Ishikawa (cell line): ENCODE measurements around the gene RIC1.

ENCODE experiments used
- EP300 ChIP-seq: IDR thresholded peaks from 2 replicates; pipeline ENCODE4 v1.6.1; 2012; ENCODE audit warnings: borderline replicate concordance
- RAD21 ChIP-seq: IDR thresholded peaks from 2 replicates; pipeline ENCODE4 v1.6.1; 2012; ENCODE audit warnings: low read depth
- TCF12 ChIP-seq: IDR thresholded peaks from 2 replicates; pipeline ENCODE4 v1.6.1; 2012; ENCODE audit warnings: low read depth
- TEAD4 ChIP-seq: IDR thresholded peaks from 2 replicates; pipeline ENCODE4 v1.6.1; 2012
- YY1 ChIP-seq: IDR thresholded peaks from 2 replicates; pipeline ENCODE4 v1.6.1; 2012; ENCODE audit warnings: low read depth
- TF ChIP-seq, protein P1 (sequence below): IDR thresholded peaks from 2 replicates; pipeline ENCODE4 v1.6.1; 2012; ENCODE audit warnings: low read depth, mild to moderate bottlenecking
- TF ChIP-seq, protein P2 (sequence below): IDR thresholded peaks from 2 replicates; pipeline ENCODE4 v1.6.1; 2012

DNA sequence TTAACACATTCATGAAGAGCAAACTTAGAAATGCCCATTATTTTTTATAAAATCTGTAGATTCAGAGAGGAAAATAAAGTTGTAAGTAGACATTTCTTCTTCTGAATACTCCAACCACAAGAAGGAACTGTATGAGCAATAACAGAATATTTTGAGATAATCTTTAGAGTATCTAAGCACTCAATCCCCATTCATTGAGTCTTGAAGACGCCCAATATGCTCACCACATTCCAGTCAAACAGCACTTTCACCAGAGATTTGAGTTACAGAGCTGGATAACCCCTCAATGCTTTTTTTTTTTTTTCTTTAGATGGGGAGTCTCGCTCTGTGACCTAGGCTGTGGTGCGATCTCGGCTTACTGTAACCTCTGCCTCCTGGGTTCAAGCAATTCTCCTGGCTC is 14.7 kb upstream of the RIC1 start:
- no peak for TF ChIP-seq EP300
- no peak for TF ChIP-seq TCF12
- TF ChIP-seq, protein P1, sequence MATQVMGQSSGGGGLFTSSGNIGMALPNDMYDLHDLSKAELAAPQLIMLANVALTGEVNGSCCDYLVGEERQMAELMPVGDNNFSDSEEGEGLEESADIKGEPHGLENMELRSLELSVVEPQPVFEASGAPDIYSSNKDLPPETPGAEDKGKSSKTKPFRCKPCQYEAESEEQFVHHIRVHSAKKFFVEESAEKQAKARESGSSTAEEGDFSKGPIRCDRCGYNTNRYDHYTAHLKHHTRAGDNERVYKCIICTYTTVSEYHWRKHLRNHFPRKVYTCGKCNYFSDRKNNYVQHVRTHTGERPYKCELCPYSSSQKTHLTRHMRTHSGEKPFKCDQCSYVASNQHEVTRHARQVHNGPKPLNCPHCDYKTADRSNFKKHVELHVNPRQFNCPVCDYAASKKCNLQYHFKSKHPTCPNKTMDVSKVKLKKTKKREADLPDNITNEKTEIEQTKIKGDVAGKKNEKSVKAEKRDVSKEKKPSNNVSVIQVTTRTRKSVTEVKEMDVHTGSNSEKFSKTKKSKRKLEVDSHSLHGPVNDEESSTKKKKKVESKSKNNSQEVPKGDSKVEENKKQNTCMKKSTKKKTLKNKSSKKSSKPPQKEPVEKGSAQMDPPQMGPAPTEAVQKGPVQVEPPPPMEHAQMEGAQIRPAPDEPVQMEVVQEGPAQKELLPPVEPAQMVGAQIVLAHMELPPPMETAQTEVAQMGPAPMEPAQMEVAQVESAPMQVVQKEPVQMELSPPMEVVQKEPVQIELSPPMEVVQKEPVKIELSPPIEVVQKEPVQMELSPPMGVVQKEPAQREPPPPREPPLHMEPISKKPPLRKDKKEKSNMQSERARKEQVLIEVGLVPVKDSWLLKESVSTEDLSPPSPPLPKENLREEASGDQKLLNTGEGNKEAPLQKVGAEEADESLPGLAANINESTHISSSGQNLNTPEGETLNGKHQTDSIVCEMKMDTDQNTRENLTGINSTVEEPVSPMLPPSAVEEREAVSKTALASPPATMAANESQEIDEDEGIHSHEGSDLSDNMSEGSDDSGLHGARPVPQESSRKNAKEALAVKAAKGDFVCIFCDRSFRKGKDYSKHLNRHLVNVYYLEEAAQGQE = no peak
- no peak for TF ChIP-seq YY1
- TF ChIP-seq, protein P2, sequence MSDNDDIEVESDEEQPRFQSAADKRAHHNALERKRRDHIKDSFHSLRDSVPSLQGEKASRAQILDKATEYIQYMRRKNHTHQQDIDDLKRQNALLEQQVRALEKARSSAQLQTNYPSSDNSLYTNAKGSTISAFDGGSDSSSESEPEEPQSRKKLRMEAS = no peak
- TF ChIP-seq TEAD4 = no peak
- no peak for TF ChIP-seq RAD21
